ENCODE results near the gene MCM3.

- no peak for TF ChIP-seq CTCF (IDR thresholded peaks at IDR 0.05; ENCODE audit: low read length)
- no peak for TF ChIP-seq EZH2 (IDR thresholded peaks at IDR 0.05; ENCODE audit: borderline replicate concordance, low read length)
Measured at GRCh38 chr6:52251113-52251512, 33.4 kb downstream of the MCM3 start.

Measured in OCI-LY1 (cell line).